Forelimb muscle (tissue), 1 donor: Measurements from ENCODE around the gene RABGAP1L. TPM values are rescaled to one million over a fixed set of nuclear protein-coding genes. Genes with fewer than 3 reads are reported as not detected.
"Not testable (repeated sequence)": the region's sequence is repeated elsewhere in the genome, so short reads cannot be mapped to it uniquely, and the experiment has no call there.

Source experiments
- DNase-seq: peaks from one replicate; pipeline ENCODE4 v3.0.0-alpha.2; 2013; ENCODE audit warnings: low read depth
- polyA plus RNA-seq: library from polyadenylated mRNA; unstranded; fragments of 120-200 nt; gene quantifications from one replicate; pipeline ENCODE4 v1.2.1, GENCODE V29; 2013; ENCODE audit not compliant: insufficient read length

The RABGAP1L gene
- polyA plus RNA-seq, 1 donor = 10.3 TPM

DNA sequence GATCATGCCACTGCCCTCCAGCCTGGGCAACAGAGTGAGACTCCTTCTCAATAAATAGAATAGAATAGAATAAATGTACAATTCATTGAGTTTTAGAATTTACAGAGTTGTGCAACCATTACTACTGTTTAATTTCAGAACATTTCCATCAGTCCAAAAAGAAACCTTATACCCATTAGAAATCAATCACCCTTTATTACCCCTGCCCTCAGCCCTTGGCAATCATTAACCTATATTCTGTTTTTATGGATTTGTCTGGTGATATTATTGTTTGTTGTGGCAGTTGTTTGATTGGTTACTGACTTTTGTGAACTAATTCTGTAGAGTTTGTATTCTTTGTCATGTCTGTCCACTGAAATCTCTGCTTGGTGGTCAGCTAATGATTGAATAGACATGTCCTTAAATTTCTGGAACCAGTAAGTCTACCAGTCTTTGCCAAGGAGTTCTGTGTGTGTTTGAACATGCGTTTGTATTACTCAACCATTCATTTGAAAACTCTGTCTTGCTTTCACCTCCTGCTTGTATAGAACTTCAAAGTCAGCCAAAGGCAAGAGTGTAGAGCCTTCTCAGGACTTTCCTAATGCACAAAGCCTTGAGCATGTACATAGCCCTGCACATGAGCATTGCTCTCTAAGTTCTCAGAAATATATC is 497.2 kb downstream of the RABGAP1L start:
- no peak for DNase-seq

DNA sequence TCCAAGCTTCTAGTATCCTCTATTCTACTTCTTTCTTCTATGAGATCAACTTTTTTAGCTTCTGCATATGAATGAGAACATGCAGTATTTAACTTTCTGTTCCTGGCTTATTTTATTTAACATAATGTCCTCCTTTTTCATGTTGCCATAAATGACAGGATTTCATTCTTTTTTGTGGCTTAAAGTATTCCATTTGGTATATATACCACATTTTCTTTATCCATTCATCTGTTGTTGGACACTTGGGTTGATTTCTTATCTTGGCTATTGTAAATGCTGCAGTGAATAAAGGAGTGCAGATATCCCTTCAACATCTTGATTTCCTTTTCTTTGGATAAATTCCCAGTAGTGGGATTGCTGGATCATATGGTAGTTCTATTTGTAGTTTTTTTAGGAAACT is 498.1 kb downstream of the RABGAP1L start:
- DNase-seq = no peak

DNA sequence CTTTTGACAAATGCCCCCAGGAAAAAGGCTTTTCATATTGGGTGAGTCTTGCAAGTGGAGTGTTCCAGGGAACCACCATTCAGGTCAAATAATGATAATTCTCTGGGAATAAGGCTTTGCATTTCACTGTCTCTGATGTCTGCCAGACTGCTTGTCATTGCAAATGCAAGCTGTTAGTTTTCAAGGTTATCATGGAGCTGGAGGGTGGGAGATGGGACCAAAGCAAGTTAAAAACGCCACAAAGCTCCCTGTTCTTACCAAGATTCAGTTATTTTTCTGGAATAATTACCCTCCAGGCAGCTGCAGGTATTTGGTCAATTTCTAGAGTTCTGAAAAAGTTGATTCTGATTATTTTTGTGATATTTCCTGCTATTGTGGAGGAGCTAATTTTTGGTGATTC is 498.6 kb downstream of the RABGAP1L start:
- no peak for DNase-seq

- DNase-seq = no peak
These were observed 500.5 kb downstream of the RABGAP1L start for GRCh38 chr1:174659823-174660222.

- DNase-seq = no peak
These were observed 501.2 kb downstream of the RABGAP1L start for GRCh38 chr1:174660476-174660875.

DNA sequence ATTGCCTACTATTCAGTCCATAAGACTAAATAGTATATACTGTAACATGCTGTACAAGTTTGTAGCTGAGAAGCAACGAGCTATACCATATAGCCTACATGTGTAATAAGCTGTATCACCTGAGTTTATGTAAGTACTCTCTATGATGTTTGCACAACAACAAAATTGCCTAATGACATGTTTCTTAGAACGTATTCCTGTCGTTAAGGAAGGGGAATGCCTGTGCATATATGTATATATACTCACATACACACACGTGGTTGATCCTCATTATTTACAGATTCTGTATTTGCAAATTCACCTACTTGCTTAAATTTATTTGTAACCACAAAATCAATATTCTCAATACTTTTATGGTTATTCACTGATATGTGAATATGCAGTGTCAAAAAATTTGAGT is 504.0 kb downstream of the RABGAP1L start:
- DNase-seq = no peak

GRCh38 chr1:174666248-174666647 is 506.9 kb downstream of the RABGAP1L start:
- DNase-seq = no peak

DNA sequence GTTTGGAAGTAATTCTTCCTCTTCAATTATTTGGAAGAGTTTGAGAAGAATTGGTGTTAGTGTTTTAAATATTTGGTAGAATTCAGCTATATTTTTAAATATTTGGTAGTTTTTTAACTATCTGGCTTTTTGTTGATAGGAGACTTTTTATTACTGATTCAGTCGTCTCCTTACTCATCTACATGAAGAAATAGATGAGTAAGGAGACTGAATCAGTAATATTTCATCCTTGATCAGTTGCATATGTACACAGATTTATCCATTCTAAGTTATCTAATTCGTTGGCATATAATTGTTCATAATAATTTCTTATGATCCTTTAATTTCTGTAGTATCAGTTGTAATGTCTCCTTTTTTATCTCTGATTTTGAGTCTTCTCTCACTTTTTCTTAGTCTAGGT is 512.5 kb downstream of the RABGAP1L start:
- no peak for DNase-seq

GRCh38 chr1:174676856-174677255 is 517.5 kb downstream of the RABGAP1L start:
- DNase-seq = no peak

- DNase-seq = no peak
These were observed 519.3 kb downstream of the RABGAP1L start for GRCh38 chr1:174678657-174679056.

GRCh38 chr1:174680101-174680500 is 520.8 kb downstream of the RABGAP1L start:
- no peak for DNase-seq

GRCh38 chr1:174682419-174683008 is 523.2 kb downstream of the RABGAP1L start:
- DNase-seq = peak; percentile 6

GRCh38 chr1:174686213-174686612 is 526.9 kb downstream of the RABGAP1L start:
- no peak for DNase-seq

GRCh38 chr1:174689524-174689923 is 530.2 kb downstream of the RABGAP1L start:
- DNase-seq = no peak

GRCh38 chr1:174690266-174690665 is 530.9 kb downstream of the RABGAP1L start:
- DNase-seq = no peak

DNA sequence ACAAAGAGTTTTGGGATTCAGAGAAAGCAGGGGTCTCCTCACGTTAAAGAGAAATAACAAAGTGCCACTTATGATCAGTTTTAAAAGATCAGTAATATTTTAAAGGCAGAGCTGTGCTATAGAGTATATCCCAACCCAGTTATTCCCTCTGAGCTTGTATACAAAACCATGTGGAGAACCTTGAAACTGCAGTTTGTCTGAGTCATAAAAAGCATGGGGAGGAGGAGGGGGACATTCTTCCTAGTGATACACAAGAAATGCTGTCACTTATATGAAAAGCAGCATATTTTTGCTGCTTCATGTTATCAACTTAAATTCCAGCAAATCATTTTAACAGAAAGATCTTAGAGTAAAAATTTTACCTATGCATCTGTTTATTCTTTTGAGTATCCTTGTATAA is 533.0 kb downstream of the RABGAP1L start:
- DNase-seq = no peak

DNA sequence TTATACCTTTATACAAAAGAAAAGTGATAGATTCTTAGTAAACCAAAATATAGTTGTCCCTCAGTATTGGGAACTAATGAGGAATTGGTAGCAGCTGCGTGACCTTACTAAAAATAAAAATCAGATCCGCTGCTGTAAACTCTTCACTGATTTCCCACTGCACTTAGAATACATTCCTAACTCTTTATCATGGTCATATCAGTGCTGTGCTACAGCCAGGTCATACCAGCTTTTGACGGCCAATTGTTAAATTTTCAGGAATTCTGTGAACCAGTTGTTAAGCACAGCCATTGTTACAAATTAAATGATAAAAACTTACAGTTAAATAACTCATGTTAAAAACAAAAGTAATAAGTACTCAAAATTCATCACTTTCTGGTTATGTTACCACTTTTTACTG is 533.8 kb downstream of the RABGAP1L start:
- DNase-seq = no peak

DNA sequence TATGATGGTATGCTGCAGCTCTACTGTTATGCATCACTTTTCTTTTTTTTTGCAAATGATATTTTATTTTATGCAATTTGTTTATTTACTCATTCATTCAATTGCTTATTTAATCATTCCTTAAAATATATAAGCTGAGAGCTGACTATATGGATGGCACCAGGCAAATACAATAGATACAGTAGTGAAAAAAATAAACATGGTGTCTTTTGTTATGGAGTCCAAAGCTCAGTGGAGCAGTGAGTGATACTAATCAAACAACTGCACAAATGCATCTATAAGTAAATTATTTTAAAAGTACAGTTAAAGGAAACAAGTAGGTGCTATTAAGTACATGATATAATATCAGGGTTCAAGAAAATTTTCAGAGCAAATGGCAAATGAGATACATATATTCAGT is 534.2 kb downstream of the RABGAP1L start:
- DNase-seq = not testable (repeated sequence)

DNA sequence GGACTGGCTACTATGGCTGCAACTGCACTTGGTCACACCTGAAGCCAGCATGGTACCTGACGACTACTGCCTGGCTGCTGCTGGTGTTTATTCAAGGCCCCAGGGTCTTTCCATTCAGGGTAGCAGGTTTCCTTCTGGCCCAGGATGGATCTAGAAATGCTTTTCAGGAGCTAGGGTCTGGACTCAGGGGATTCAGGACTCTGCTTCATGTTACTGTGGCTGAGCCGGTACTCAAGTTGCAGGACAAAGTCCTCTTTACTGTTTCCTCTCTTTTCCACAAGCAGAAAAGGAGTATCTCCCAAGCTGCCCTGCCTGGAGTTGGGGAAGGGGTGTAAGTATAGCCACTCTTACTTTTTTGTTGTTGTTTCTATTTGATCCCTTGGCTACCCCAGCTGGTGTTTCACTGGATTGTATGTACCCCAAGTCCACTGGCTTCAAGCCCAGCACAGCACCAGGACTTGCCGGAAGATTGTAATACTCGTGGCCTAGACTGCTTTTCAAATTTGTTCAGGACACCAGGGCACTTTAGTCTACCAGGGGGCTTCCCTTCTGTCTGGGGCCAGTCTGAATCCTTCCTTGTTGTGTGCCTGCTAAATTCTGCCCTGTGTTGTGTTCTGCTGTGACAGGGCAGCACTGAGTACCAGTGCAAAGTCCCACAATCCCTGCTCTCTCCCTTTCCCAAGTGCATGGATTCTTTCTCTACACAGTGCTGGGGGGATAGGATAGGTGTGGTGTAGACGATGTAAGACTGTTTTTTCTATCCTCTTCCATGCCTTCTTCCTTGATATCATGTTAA is 536.9 kb downstream of the RABGAP1L start:
- DNase-seq = no peak

DNA sequence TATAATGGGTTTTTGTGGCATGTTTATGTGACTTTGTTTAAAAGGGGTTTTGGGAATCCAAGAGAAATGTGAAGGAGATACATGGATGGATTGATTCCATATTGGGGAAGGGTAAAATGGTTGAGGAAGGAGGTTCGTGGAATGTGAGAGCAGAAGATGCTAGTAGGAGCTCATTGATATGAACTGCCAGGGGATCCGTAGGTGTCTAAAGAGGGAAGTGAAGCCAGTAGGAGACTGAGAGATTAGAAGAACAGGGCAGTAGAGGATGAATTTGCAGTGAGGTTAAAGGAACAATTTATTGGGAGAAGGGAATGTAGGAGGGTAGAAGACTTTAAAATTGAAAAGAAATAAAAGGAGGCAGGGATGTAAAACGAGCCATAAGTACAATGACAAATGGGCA is 541.0 kb downstream of the RABGAP1L start:
- no peak for DNase-seq

DNA sequence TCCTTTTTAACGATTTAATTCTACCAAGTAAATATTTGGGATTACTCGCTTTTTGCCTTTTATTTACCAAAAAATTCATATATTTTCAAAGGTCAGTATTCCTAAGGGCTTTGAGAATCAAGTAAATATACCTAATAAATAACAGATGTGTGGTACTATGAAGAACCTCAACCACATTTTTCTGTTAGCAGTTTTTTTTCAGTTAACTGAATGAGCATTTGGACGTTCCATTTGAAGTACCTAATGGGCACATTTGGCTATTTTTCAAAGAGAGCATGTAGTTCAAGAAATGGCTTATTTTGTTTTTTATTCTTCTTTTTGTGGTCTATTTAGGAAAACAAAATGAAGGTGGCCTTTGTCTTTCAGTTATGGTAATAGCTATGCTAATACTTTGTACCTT is 541.5 kb downstream of the RABGAP1L start:
- no peak for DNase-seq

DNA sequence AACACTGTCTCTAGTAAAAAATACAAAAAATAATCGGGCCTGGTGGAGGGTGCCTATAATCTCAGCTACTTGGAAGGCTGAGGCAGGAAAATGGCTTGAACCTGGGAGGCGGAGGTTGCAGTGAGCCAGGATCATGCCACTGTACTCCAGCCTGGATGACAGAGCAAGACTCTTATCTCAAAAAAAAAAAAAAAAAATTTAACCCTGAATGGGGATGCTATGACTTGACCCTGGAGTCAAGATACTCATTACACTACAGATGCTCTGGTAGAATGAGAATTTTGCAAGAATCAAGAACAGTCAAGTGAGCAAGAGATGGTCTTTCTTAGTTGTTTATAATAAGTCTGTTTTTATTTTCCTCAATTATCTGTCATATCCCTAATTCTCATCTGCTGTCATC is 542.2 kb downstream of the RABGAP1L start:
- no peak for DNase-seq

DNA sequence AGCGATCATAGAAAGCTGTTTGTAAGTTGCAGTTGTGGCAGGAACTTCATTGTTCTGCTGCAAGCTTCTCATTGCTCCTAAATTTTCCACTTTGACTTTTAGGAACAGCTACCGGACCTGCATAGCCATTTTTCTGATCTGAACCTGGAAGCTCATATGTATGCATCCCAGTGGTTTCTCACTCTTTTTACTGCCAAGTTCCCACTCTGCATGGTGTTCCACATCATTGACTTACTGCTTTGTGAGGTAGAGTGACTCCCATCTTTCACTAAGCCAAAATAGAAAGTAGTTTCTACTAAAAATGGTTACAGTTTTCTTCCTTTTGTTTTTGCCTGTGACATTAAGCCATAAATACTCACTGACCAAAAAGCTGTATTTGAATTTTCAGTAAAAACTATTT is 542.7 kb downstream of the RABGAP1L start:
- DNase-seq = no peak
